ENCODE results near the gene SEM1.

The SEM1 gene

DNA sequence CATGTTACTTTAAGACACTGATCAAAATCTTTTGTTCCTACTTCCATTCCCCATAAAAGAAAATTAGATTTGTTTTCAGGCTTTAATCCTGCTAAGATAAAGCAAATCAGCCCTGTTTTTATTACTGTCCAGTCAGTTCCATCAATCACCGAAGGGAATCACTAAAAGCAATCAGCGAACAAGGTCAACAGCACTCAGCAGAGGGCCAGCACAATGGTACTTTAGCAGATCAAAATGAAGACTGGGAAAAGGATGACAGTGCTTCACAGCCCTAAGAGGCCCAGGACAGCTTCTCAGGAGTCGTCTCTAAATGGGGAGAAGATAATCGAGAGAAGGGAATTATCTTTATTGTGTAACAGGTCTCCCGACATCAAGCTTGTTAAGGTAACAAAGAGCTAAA, 32.7 kb downstream of the SEM1 start:
- no peak for ATAC-seq
- TF ChIP-seq, protein P1, sequence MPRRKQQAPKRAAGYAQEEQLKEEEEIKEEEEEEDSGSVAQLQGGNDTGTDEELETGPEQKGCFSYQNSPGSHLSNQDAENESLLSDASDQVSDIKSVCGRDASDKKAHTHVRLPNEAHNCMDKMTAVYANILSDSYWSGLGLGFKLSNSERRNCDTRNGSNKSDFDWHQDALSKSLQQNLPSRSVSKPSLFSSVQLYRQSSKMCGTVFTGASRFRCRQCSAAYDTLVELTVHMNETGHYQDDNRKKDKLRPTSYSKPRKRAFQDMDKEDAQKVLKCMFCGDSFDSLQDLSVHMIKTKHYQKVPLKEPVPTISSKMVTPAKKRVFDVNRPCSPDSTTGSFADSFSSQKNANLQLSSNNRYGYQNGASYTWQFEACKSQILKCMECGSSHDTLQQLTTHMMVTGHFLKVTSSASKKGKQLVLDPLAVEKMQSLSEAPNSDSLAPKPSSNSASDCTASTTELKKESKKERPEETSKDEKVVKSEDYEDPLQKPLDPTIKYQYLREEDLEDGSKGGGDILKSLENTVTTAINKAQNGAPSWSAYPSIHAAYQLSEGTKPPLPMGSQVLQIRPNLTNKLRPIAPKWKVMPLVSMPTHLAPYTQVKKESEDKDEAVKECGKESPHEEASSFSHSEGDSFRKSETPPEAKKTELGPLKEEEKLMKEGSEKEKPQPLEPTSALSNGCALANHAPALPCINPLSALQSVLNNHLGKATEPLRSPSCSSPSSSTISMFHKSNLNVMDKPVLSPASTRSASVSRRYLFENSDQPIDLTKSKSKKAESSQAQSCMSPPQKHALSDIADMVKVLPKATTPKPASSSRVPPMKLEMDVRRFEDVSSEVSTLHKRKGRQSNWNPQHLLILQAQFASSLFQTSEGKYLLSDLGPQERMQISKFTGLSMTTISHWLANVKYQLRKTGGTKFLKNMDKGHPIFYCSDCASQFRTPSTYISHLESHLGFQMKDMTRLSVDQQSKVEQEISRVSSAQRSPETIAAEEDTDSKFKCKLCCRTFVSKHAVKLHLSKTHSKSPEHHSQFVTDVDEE (CRISPR knock-in tag; IDR thresholded peaks at IDR 0.05) = peak; percentile 32; the same call in 1 of the 2 replicates
- TF ChIP-seq GLIS3 (CRISPR knock-in tag; IDR thresholded peaks at IDR 0.05) = no peak
- no peak for TF ChIP-seq ZC3H10 (CRISPR knock-in tag; IDR thresholded peaks at IDR 0.05)
- no peak for TF ChIP-seq ZNF8 (CRISPR knock-in tag; IDR thresholded peaks at IDR 0.05)
- TF ChIP-seq TOX (CRISPR knock-in tag; IDR thresholded peaks at IDR 0.05; ENCODE audit: borderline replicate concordance) = no peak
- TF ChIP-seq SNAI2 (CRISPR knock-in tag; IDR thresholded peaks at IDR 0.05) = no peak

DNA sequence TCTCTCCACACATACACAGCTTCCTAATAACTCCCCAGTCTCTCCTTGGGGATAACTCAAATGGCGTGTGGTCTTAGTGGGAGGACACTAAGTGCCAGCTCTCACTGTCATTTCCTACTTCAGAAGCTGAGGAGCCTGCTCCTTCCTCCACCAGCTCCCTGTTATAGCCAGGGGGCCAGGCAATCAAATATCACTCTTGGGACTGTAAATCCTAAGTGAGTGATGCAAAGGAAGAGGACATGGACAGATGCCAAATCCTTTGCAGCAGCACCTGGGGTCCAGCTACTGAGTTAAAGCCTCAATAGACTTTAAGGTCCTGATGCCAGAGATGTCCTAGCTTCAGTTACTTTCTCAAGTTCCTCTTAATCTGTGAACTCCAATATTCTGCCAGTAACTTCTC, 34.1 kb downstream of the SEM1 start:
- TF ChIP-seq ZFP3 (CRISPR knock-in tag; IDR thresholded peaks at IDR 0.05) (no peak), ZNF70 (CRISPR knock-in tag; IDR thresholded peaks at IDR 0.05) (no peak), TCF4 (CRISPR knock-in tag; IDR thresholded peaks at IDR 0.05; ENCODE audit: borderline replicate concordance) (no peak), SNAI2 (CRISPR knock-in tag; IDR thresholded peaks at IDR 0.05) (no peak), PATZ1 (CRISPR knock-in tag; IDR thresholded peaks at IDR 0.05; ENCODE audit: borderline replicate concordance) (no peak), TOX (CRISPR knock-in tag; IDR thresholded peaks at IDR 0.05; ENCODE audit: borderline replicate concordance) (no peak), ZFP30 (CRISPR knock-in tag; IDR thresholded peaks at IDR 0.05) (no peak), RARB (CRISPR knock-in tag; IDR thresholded peaks at IDR 0.05) (no peak), ZC3H10 (CRISPR knock-in tag; IDR thresholded peaks at IDR 0.05) (no peak), CSRNP3 (CRISPR knock-in tag; IDR thresholded peaks at IDR 0.05) (no peak), BACH2 (CRISPR knock-in tag; IDR thresholded peaks at IDR 0.05; ENCODE audit: borderline replicate concordance) (no peak), ESRRG (CRISPR knock-in tag; IDR thresholded peaks at IDR 0.05) (no peak), ZNF8 (CRISPR knock-in tag; IDR thresholded peaks at IDR 0.05) (no peak), CSDC2 (CRISPR knock-in tag; IDR thresholded peaks at IDR 0.05) (no peak), ZNF565 (CRISPR knock-in tag; conservative IDR thresholded peaks at IDR 0.05; ENCODE audit: low read depth) (no peak), POU6F1 (CRISPR knock-in tag; IDR thresholded peaks at IDR 0.05; ENCODE audit: borderline replicate concordance, low read depth) (no peak), PPARA (CRISPR knock-in tag; IDR thresholded peaks at IDR 0.05; ENCODE audit: borderline replicate concordance) (no peak)
- TF ChIP-seq, protein P2, sequence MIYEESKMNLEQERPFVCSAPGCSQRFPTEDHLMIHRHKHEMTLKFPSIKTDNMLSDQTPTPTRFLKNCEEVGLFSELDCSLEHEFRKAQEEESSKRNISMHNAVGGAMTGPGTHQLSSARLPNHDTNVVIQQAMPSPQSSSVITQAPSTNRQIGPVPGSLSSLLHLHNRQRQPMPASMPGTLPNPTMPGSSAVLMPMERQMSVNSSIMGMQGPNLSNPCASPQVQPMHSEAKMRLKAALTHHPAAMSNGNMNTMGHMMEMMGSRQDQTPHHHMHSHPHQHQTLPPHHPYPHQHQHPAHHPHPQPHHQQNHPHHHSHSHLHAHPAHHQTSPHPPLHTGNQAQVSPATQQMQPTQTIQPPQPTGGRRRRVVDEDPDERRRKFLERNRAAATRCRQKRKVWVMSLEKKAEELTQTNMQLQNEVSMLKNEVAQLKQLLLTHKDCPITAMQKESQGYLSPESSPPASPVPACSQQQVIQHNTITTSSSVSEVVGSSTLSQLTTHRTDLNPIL (CRISPR knock-in tag; IDR thresholded peaks at IDR 0.05; ENCODE audit: low read depth) = no peak
- TF ChIP-seq, protein P1 (CRISPR knock-in tag; IDR thresholded peaks at IDR 0.05) = no peak
- no peak for ATAC-seq
